GM12878 (cell line): ENCODE measurements around the gene SPN. TPM values are rescaled to one million over a fixed set of nuclear protein-coding genes. Genes with fewer than 3 reads are reported as not detected.
A peak's percentile ranks its signal among the peaks of the same experiment; 100 is the strongest.

ENCODE experiments used
- BACH1 ChIP-seq: fragments of 450-650 bp; IDR thresholded peaks from 2 replicates; pipeline ENCODE4 v1.6.1; 2017; ENCODE audit warnings: mild to moderate bottlenecking, borderline replicate concordance
- CEBPZ ChIP-seq: fragments of 150-350 bp; IDR thresholded peaks from 2 replicates; pipeline ENCODE4 v1.6.1; 2016; ENCODE audit warnings: low read depth, low read length
- CREM ChIP-seq: IDR thresholded peaks from 2 replicates; pipeline ENCODE4 v1.6.1; 2014; ENCODE audit warnings: antibody characterized with exemption, low read depth
- GATAD2B ChIP-seq: fragments of 450-650 bp; conservative IDR thresholded peaks from 2 replicates; pipeline ENCODE4 v1.6.1; 2017; ENCODE audit warnings: low read depth, mild to moderate bottlenecking, moderate library complexity
- HCFC1 ChIP-seq: fragments of 150-350 bp; IDR thresholded peaks from 2 replicates; pipeline ENCODE4 v1.6.1; 2014; ENCODE audit warnings: low read length
- HDAC2 ChIP-seq: fragments of 200-600 bp; sonication (generic); IDR thresholded peaks from 2 replicates; pipeline ENCODE4 v1.6.1; 2017
- HDGF ChIP-seq: fragments of 450-650 bp; IDR thresholded peaks from 2 replicates; pipeline ENCODE4 v1.6.1; 2016; ENCODE audit warnings: antibody characterized with exemption
- KDM1A ChIP-seq: fragments of 200-600 bp; sonication (generic); IDR thresholded peaks from 2 replicates; pipeline ENCODE4 v1.6.1; 2016; ENCODE audit warnings: borderline replicate concordance
- MEF2B ChIP-seq: fragments of 450-650 bp; IDR thresholded peaks from 2 replicates; pipeline ENCODE4 v1.6.1; 2018; ENCODE audit warnings: mild to moderate bottlenecking, moderate library complexity; ENCODE audit not compliant: partially characterized antibody, poor library complexity, severe bottlenecking
- NKRF ChIP-seq: fragments of 450-650 bp; conservative IDR thresholded peaks from 2 replicates; pipeline ENCODE4 v1.6.1; 2017; ENCODE audit warnings: mild to moderate bottlenecking, moderate library complexity
- NRF1 ChIP-seq: conservative IDR thresholded peaks from 2 replicates; pipeline ENCODE4 v1.6.1; 2011; ENCODE audit warnings: mild to moderate bottlenecking, low read depth, low read length, improper control_type of control experiment
- PAX5 ChIP-seq: IDR thresholded peaks from 2 replicates; pipeline ENCODE4 v1.6.1; 2011; ENCODE audit warnings: low read depth, low read length, borderline replicate concordance
- POLR2AphosphoS2 ChIP-seq: IDR thresholded peaks from 2 replicates; pipeline ENCODE4 v1.6.1; 2011; ENCODE audit warnings: low read depth, mild to moderate bottlenecking, low read length, improper control_type of control experiment, moderate library complexity
- SUZ12 ChIP-seq: fragments of 200-600 bp; sonication (generic); IDR thresholded peaks from one replicate; pipeline ENCODE4 v1.6.1; 2018; ENCODE audit warnings: antibody characterized with exemption, mild to moderate bottlenecking; ENCODE audit not compliant: unreplicated experiment
- YY1 ChIP-seq: IDR thresholded peaks from 2 replicates; pipeline ENCODE4 v1.6.1; 2011; ENCODE audit warnings: low read depth, mild to moderate bottlenecking, low read length
- ZNF274 ChIP-seq: IDR thresholded peaks from one replicate; pipeline ENCODE4 v1.8.0; 2011; ENCODE audit not compliant: insufficient read length, insufficient read depth
- polyA plus RNA-seq, 11 experiments: library from polyadenylated mRNA; depleted of rRNA in 4 of 11; unstranded in 6 of 11; stranded (reverse) in 5 of 11; fragments of >200 nt; fragmentation: Nextera tagmentation in 4 of 11; fragmentation: Illumina TruSeq in 1 of 11; extraction: Ambion mirVana in 4 of 11; extraction: Trizol in 1 of 11; gene quantifications; 1 replicate in 1 of 11; 2 replicates in 10 of 11; pipeline versions ENCODE4 v1.2.1 to v1.2.3, GENCODE V29; 2011 to 2016; ENCODE audit warnings: inconsistent platforms in 2 of 11, missing spikeins in 2 of 11, low read depth in 1 of 11
- total RNA-seq, 4 experiments: library from RNA; depleted of rRNA in 3 of 4; stranded (reverse); fragments of >200 nt in 3 of 4; fragmentation: Illumina TruSeq in 1 of 4; extraction: Trizol in 1 of 4; gene quantifications; 2 replicates each; pipeline versions ENCODE4 v1.2.1 to v1.2.3, GENCODE V29; 2013 to 2021
- TF ChIP-seq, protein P1 (sequence below): fragments of 450-650 bp; IDR thresholded peaks from 2 replicates; pipeline ENCODE4 v1.6.1; 2017; ENCODE audit warnings: antibody characterized with exemption, mild to moderate bottlenecking, moderate library complexity
- TF ChIP-seq, protein P2 (sequence below): IDR thresholded peaks from 2 replicates; pipeline ENCODE4 v1.6.1; 2012; ENCODE audit warnings: improper control_type of control experiment, low read depth, low read length; ENCODE audit not compliant: insufficient replicate concordance

SPN gene
- total and polyA plus RNA-seq, 10 of the 15 experiments (the other 5 are each of a cell fraction or from before 2014, with no cell fraction given), result 16.2 to 173 (median 92.7) TPM

- TF ChIP-seq, protein P1, sequence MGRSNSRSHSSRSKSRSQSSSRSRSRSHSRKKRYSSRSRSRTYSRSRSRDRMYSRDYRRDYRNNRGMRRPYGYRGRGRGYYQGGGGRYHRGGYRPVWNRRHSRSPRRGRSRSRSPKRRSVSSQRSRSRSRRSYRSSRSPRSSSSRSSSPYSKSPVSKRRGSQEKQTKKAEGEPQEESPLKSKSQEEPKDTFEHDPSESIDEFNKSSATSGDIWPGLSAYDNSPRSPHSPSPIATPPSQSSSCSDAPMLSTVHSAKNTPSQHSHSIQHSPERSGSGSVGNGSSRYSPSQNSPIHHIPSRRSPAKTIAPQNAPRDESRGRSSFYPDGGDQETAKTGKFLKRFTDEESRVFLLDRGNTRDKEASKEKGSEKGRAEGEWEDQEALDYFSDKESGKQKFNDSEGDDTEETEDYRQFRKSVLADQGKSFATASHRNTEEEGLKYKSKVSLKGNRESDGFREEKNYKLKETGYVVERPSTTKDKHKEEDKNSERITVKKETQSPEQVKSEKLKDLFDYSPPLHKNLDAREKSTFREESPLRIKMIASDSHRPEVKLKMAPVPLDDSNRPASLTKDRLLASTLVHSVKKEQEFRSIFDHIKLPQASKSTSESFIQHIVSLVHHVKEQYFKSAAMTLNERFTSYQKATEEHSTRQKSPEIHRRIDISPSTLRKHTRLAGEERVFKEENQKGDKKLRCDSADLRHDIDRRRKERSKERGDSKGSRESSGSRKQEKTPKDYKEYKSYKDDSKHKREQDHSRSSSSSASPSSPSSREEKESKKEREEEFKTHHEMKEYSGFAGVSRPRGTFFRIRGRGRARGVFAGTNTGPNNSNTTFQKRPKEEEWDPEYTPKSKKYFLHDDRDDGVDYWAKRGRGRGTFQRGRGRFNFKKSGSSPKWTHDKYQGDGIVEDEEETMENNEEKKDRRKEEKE, result no peak
- TF ChIP-seq HCFC1 (peak; percentile 85), MEF2B (no peak), ZNF274 (no peak), GATAD2B (0 out of 2 replicates have a peak, but pooled peaks have one; percentile 8), HDAC2 (no peak), NKRF (no peak), YY1 (peak; percentile 86), CEBPZ (no peak), CREM (peak; percentile 58; the same call in 1 of the 2 replicates), KDM1A (no peak), BACH1 (no peak), PAX5 (no peak), POLR2AphosphoS2 (no peak), SUZ12 (no peak), NRF1 (no peak), HDGF (0 out of 2 replicates have a peak, but pooled peaks have one; percentile 50)
- TF ChIP-seq, protein P2, sequence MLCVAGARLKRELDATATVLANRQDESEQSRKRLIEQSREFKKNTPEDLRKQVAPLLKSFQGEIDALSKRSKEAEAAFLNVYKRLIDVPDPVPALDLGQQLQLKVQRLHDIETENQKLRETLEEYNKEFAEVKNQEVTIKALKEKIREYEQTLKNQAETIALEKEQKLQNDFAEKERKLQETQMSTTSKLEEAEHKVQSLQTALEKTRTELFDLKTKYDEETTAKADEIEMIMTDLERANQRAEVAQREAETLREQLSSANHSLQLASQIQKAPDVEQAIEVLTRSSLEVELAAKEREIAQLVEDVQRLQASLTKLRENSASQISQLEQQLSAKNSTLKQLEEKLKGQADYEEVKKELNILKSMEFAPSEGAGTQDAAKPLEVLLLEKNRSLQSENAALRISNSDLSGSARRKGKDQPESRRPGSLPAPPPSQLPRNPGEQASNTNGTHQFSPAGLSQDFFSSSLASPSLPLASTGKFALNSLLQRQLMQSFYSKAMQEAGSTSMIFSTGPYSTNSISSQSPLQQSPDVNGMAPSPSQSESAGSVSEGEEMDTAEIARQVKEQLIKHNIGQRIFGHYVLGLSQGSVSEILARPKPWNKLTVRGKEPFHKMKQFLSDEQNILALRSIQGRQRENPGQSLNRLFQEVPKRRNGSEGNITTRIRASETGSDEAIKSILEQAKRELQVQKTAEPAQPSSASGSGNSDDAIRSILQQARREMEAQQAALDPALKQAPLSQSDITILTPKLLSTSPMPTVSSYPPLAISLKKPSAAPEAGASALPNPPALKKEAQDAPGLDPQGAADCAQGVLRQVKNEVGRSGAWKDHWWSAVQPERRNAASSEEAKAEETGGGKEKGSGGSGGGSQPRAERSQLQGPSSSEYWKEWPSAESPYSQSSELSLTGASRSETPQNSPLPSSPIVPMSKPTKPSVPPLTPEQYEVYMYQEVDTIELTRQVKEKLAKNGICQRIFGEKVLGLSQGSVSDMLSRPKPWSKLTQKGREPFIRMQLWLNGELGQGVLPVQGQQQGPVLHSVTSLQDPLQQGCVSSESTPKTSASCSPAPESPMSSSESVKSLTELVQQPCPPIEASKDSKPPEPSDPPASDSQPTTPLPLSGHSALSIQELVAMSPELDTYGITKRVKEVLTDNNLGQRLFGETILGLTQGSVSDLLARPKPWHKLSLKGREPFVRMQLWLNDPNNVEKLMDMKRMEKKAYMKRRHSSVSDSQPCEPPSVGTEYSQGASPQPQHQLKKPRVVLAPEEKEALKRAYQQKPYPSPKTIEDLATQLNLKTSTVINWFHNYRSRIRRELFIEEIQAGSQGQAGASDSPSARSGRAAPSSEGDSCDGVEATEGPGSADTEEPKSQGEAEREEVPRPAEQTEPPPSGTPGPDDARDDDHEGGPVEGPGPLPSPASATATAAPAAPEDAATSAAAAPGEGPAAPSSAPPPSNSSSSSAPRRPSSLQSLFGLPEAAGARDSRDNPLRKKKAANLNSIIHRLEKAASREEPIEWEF, result no peak
Measured at GRCh38 chr16:29645694-29646187, 17.3 kb upstream of the SPN start (continued).
